RWPE1 (cell line): ENCODE results near the gene CHST3.

Experiments
- CTCF ChIA-PET: fragments of 350-600 bp; sonication (Branson Sonifier 250); formaldehyde crosslinking; extraction: SDS; loops from one replicate; lab custom pipeline; 2021; lab: Yijun Ruan, JAX
- POLR2A ChIA-PET: fragments of 400-600 bp; formaldehyde crosslinking; extraction: SDS; loops from one replicate; lab custom pipeline; 2020; ENCODE audit warnings: antibody characterized with exemption; ENCODE audit not compliant: low non-redundant PET; lab: Yijun Ruan, JAX
- DNase-seq: peaks from one replicate; pipeline ENCODE4 v3.0.0; 2012; ENCODE audit warnings: low spot score
- H3K27ac ChIP-seq: fragments of 450-650 bp; 2 replicates; pipeline ENCODE4 v1.5.1; 2017
- CTCF ChIP-seq: fragments of 450-650 bp; conservative IDR thresholded peaks from 2 replicates; pipeline ENCODE4 v1.5.1; 2017; ENCODE audit warnings: low read depth, mild to moderate bottlenecking

Gene CHST3

DNA sequence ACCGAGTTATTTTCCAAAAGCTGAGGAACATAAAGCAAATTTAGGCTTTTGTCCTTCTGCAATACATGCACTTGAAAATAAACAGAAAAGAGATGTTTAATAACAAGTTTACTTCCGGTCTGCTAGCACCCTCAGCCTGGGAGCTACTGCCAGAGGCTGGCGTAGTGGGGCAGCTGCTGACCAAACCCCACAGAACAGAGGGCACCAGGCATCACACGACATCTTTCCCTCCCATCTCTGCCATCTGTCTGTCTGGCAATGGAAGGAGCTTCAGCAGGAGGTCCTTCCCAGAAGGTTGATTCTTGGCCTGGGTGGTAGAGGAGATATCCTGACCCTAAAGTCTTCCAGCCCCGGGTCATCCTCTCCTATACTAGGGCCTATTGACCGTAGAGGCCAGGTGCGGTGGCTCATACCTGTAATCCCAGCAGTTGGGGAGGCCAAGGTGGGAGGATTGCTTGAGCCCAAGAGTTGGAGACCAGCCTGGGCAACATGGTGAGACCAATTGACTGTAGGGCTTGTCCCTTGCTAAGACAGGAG lies 47.8 kb downstream of the CHST3 start:
- CTCF ChIA-PET = interaction anchor here (0.5 to 1.2 kb wide), 2 partner anchors 115 to 1147 kb away, joined by 3 to 6 read pairs; no protein-coding TSS in a partner anchor
- no peak for TF ChIP-seq CTCF
- POLR2A ChIA-PET = no interaction called here

GRCh38 chr10:72012796-72013195 lies 48.6 kb downstream of the CHST3 start:
- POLR2A ChIA-PET = no interaction called here

More for the DNA sequence above, 47.8 kb downstream of the CHST3 start:
- peak overlapping the region; percentile 100 for H3K27ac ChIP-seq
- DNase-seq = no peak

DNA sequence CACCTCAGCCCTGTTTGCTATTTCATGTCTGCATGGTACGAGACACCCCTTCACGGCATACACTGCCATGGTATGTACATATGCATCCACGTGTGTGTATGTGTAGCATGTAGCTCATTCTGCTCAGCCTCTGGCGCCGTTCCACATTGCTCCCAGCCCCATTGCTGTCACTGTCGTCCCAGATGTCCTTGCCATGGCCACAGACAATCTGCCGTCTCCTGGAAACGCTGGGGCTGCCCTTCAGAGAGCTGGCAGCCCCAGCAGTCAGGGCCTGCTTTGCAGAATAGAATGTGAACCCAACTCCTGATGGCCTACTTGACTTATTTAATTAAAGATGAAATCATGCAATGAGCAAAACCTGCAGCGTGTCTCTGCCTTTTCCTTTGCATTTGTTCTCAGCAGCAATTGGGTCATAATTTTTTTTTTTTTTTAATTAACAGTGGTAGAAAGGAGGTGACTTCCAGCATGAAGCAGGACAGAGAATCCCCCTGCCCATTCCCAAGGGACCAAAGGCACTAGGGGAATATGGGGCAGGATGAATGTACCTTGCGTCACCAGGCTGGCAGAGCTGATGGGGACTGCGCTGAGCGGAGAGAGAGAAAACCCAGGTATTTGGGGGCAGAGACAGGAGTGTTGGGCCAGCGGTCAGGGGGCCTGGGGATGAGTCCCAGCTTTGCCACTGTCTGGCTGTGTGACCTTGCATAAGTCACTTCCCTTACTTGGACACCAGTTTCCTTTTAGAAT lies 49.2 kb downstream of the CHST3 start:
- no peak for TF ChIP-seq CTCF
- peak overlapping the region; percentile 100 for H3K27ac ChIP-seq
- ChIA-PET POLR2A (no interaction called here), CTCF (interaction anchor here (1.1 to 1.5 kb wide), 3 partner anchors 11 to 117 kb away, joined by 3 to 10 read pairs (median 6); no protein-coding TSS in a partner anchor)
- no peak for DNase-seq

More at GRCh38 chr10:72012796-72013195, 48.6 kb downstream of the CHST3 start:
- CTCF ChIA-PET = interaction anchor here (0.5 to 1.5 kb wide), 3 partner anchors 36 to 117 kb away, joined by 3 to 6 read pairs (median 3); no protein-coding TSS in a partner anchor
- DNase-seq = no peak
- H3K27ac ChIP-seq = peak overlapping the region; percentile 100
- no peak for TF ChIP-seq CTCF

DNA sequence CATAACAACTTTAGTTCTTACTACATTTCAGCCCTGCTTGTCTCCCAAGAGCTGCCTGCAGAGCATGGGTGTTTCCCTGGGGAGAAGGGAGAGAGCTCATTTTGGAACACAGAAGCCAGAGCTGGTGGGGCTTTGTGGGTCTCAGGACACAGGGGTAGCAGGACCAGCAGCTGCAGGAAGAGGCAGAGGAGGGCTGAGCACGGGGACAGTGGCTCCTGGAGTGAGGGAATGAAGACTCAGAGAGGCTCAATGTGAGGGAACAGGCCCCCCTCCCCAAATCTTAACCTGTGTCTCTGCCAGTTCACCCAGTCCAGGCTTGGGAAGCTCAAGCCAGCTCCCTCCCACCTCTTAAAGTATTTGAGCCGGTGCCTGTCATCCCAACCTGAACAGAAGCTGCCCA lies 50.0 kb downstream of the CHST3 start:
- peak overlapping the region; percentile 100 for H3K27ac ChIP-seq
- POLR2A ChIA-PET = no interaction called here
- TF ChIP-seq CTCF = no peak
- CTCF ChIA-PET = interaction anchor here (0.7 to 1.5 kb wide), 4 partner anchors 10 to 326 kb away, joined by 3 to 10 read pairs (median 4); no protein-coding TSS in a partner anchor
- DNase-seq = no peak

DNA sequence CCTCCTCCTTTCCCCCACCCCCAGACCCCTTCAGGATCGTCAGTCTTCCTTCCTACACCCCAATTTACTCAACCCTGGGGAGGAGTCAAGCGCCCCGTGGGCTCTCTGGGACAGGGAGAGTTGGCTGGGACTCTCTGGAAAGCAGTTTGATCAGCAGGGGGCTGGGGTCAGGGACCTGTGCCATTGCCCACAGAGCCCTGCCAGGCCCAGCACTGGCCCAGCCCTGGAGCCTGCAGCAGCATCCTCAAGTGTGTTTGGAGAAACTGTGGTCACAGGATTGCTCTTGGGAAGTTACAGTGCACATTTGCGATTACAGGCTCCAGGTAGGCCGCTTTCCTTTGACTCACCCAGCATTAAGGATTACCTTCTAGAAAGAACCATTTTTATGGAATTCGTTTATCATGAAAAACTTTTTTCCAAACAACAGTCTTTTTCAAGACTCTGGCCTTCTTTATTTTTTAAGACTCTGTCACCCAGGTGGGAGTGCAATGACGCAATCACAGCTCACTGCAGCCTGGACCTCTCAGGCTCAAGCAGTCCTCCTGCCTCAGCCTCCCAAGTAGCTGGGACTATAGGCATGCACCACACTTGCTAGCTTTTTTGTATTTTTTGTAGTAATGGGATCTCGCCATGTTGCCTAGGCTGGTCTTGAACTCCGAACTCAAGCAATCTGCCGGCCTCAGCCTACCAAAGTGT lies 50.7 kb downstream of the CHST3 start:
- TF ChIP-seq CTCF = no peak
- DNase-seq = no peak
- H3K27ac ChIP-seq = peak overlapping the region; percentile 100
- ChIA-PET CTCF (no interaction called here), POLR2A (no interaction called here)

- DNase-seq = no peak
- POLR2A ChIA-PET = no interaction called here
- CTCF ChIA-PET = no interaction called here
- TF ChIP-seq CTCF = no peak
- peak overlapping the region; percentile 100 for H3K27ac ChIP-seq
Observed at GRCh38 chr10:72015841-72016240, 51.6 kb downstream of the CHST3 start.
